GM23248 (cell line): Measurements from ENCODE around the gene ZNF195. TPM values are rescaled to one million over a fixed set of nuclear protein-coding genes. Genes with fewer than 3 reads are reported as not detected.
"Not testable (repeated sequence)": the region's sequence is repeated elsewhere in the genome, so short reads cannot be mapped to it uniquely, and the experiment has no call there.

Source experiments
- DNase-seq: peaks from one replicate; pipeline ENCODE4 v3.0.0-alpha.2; 2015
- H2AFZ ChIP-seq: fragments of 200-600 bp; sonication (generic); 2 replicates; pipeline ENCODE4 v1.6.1; 2016; ENCODE audit warnings: antibody characterized with exemption
- H3F3A ChIP-seq: fragments of 200-600 bp; sonication (generic); 2 replicates; pipeline ENCODE4 v1.6.1; 2016; ENCODE audit warnings: mild to moderate bottlenecking, antibody characterized with exemption, mixed run types; ENCODE audit not compliant: insufficient read depth
- H3K27ac ChIP-seq: fragments of 200-600 bp; sonication (generic); 2 replicates; pipeline ENCODE4 v1.5.1; 2016; ENCODE audit warnings: mild to moderate bottlenecking
- H3K27me3 ChIP-seq: fragments of 200-600 bp; sonication (generic); replicated peaks from 2 replicates; pipeline ENCODE4 v1.6.1; 2016; ENCODE audit warnings: mild to moderate bottlenecking; ENCODE audit not compliant: insufficient read depth
- H3K36me3 ChIP-seq: fragments of 200-600 bp; sonication (generic); 2 replicates; pipeline ENCODE4 v1.6.1; 2016; ENCODE audit warnings: low read depth, mild to moderate bottlenecking
- H3K4me1 ChIP-seq: fragments of 200-600 bp; sonication (generic); 2 replicates; pipeline ENCODE4 v1.6.1; 2016; ENCODE audit warnings: mild to moderate bottlenecking; ENCODE audit not compliant: insufficient read depth
- H3K4me2 ChIP-seq: fragments of 200-600 bp; sonication (generic); one replicate; pipeline ENCODE4 v1.6.1; 2016; ENCODE audit warnings: mild to moderate bottlenecking; ENCODE audit not compliant: unreplicated experiment
- H3K4me3 ChIP-seq: fragments of 200-600 bp; sonication (generic); 2 replicates; pipeline ENCODE4 v1.5.1; 2016; ENCODE audit warnings: mild to moderate bottlenecking
- H3K79me2 ChIP-seq: fragments of 200-600 bp; sonication (generic); 2 replicates; pipeline ENCODE4 v1.6.1; 2016; ENCODE audit warnings: mild to moderate bottlenecking; ENCODE audit not compliant: insufficient read depth
- H3K9ac ChIP-seq: fragments of 200-600 bp; sonication (generic); 2 replicates; pipeline ENCODE4 v1.6.1; 2016; ENCODE audit warnings: mild to moderate bottlenecking
- H3K9me2 ChIP-seq: fragments of 200-600 bp; sonication (generic); 2 replicates; pipeline ENCODE4 v1.6.1; 2016; ENCODE audit warnings: mixed run types, mild to moderate bottlenecking, moderate library complexity; ENCODE audit not compliant: insufficient read depth
- H3K9me3 ChIP-seq: fragments of 200-600 bp; sonication (generic); one replicate; pipeline ENCODE4 v1.6.1; 2017; ENCODE audit warnings: low read depth
- H4K20me1 ChIP-seq: fragments of 200-600 bp; sonication (generic); 2 replicates; pipeline ENCODE4 v1.6.0; 2016; ENCODE audit not compliant: insufficient read depth
- WGBS, 2 experiments: methylation state at CpG; one replicate each; pipeline ENCODE4 v1.1.6; 2015 to 2017; ENCODE audit warnings: low lambda C conversion rate in 2 of 2, low coverage in 1 of 2; ENCODE audit errors: missing lambda C conversion rate in 2 of 2; 5-methylcytosine and 5-hydroxymethylcytosine counted together
- in situ Hi-C: fragments of 300-500 bp; cut with MboI; formaldehyde crosslinking; loops from 2 replicates; pipeline ENCODE4 v1.15.0; 2020
- polyA plus RNA-seq: library from polyadenylated mRNA; unstranded; fragments of >200 nt; fragmentation: Nextera tagmentation; extraction: Ambion mirVana; gene quantifications from 2 replicates; pipeline ENCODE4 v1.2.1, GENCODE V29; 2016
- small RNA-seq: library from RNA; depleted of rRNA; stranded (forward); fragments of <200 nt; gene quantifications from one replicate; pipeline ENCODE3, GENCODE V24; 2014; ENCODE audit warnings: low read depth, low replicate concordance
- total RNA-seq: library from RNA; depleted of rRNA; stranded (reverse); fragments of >200 nt; shearing (Covaris generic); gene quantifications from 2 replicates; pipeline ENCODE4 v1.2.3, GENCODE V29; 2014; rRNA removed

The ZNF195 gene
- total and polyA plus RNA-seq, 2 experiments from 2014 or later: 11.6 to 24.2 TPM

DNA sequence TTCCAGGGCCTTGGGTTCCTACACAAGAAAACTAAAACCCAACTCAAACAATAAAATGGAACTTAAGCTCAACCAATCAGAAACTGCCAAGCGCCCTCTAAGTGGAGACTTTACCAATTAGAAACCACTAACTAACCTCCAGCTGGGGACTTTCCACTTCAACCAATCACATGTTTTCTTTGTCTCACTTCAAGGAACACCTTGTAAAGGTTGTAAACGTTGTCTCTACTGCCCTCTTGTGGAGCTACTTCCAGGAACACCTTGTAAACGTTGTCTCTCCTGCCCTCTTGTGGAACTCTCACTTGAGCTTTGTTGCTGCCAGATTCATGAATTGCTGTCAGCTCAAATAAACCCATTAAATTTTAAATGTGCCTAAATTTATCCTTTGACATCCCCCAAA is 54.2 kb downstream of the ZNF195 start:
- H3K4me1 ChIP-seq, H3K79me2 ChIP-seq, H2AFZ ChIP-seq, H3K9me2 ChIP-seq, H4K20me1 ChIP-seq, H3K27ac ChIP-seq, H3K27me3 ChIP-seq, H3K4me3 ChIP-seq, H3F3A ChIP-seq, H3K9me3 ChIP-seq, H3K9ac ChIP-seq, DNase-seq, in situ Hi-C loops, H3K36me3 ChIP-seq, H3K4me2 ChIP-seq: not testable (repeated sequence)
- WGBS, 2 experiments: 60% methylated on average over 1 of the region's 3 CpGs; no CpG with 5 or more reads in 1 of the 2 experiments

Small RNA genes lying within 50 kb of the gene (small RNA-seq; reads per million reads assigned to genes)
- gene AC123788.2: not detected

Other genes starting within 250 kb of the ZNF195 start
- 47.6 and 57.6 TPM in 2 replicates for gene OSBPL5, start 213.8 kb downstream of the ZNF195 start, total RNA-seq
- 25.3 and 27.9 TPM in 2 replicates for gene OSBPL5, start 213.8 kb downstream of the ZNF195 start, polyA plus RNA-seq
- not detected in 2 replicates for gene MRGPRG, start 160.3 kb downstream of the ZNF195 start, total RNA-seq
- not detected in 2 replicates for gene MRGPRG, start 160.3 kb downstream of the ZNF195 start, polyA plus RNA-seq
- not detected in 2 replicates for gene MRGPRE, start 146.7 kb downstream of the ZNF195 start, total RNA-seq
- gene MRGPRE, start 146.7 kb downstream of the ZNF195 start, polyA plus RNA-seq: not detected in 2 replicates